GM19239 (cell line): ENCODE results near the gene BAZ1B.
A peak's percentile ranks its signal among the peaks of the same experiment; 100 is the strongest.
"Not testable (repeated sequence)": the region's sequence is repeated elsewhere in the genome, so short reads cannot be mapped to it uniquely, and the experiment has no call there.

ENCODE experiments used
- DNase-seq: peaks from one replicate; pipeline ENCODE4 v3.0.0; 2011; ENCODE audit warnings: low spot score; ENCODE audit not compliant: insufficient read length
- FAIRE-seq: peaks from 2 replicates; lab custom pipeline; 2011; peaks lifted over from hg19 to GRCh38; lab: Jason Lieb, UNC

BAZ1B gene, protein sequence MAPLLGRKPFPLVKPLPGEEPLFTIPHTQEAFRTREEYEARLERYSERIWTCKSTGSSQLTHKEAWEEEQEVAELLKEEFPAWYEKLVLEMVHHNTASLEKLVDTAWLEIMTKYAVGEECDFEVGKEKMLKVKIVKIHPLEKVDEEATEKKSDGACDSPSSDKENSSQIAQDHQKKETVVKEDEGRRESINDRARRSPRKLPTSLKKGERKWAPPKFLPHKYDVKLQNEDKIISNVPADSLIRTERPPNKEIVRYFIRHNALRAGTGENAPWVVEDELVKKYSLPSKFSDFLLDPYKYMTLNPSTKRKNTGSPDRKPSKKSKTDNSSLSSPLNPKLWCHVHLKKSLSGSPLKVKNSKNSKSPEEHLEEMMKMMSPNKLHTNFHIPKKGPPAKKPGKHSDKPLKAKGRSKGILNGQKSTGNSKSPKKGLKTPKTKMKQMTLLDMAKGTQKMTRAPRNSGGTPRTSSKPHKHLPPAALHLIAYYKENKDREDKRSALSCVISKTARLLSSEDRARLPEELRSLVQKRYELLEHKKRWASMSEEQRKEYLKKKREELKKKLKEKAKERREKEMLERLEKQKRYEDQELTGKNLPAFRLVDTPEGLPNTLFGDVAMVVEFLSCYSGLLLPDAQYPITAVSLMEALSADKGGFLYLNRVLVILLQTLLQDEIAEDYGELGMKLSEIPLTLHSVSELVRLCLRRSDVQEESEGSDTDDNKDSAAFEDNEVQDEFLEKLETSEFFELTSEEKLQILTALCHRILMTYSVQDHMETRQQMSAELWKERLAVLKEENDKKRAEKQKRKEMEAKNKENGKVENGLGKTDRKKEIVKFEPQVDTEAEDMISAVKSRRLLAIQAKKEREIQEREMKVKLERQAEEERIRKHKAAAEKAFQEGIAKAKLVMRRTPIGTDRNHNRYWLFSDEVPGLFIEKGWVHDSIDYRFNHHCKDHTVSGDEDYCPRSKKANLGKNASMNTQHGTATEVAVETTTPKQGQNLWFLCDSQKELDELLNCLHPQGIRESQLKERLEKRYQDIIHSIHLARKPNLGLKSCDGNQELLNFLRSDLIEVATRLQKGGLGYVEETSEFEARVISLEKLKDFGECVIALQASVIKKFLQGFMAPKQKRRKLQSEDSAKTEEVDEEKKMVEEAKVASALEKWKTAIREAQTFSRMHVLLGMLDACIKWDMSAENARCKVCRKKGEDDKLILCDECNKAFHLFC (N-terminal part only)

DNA sequence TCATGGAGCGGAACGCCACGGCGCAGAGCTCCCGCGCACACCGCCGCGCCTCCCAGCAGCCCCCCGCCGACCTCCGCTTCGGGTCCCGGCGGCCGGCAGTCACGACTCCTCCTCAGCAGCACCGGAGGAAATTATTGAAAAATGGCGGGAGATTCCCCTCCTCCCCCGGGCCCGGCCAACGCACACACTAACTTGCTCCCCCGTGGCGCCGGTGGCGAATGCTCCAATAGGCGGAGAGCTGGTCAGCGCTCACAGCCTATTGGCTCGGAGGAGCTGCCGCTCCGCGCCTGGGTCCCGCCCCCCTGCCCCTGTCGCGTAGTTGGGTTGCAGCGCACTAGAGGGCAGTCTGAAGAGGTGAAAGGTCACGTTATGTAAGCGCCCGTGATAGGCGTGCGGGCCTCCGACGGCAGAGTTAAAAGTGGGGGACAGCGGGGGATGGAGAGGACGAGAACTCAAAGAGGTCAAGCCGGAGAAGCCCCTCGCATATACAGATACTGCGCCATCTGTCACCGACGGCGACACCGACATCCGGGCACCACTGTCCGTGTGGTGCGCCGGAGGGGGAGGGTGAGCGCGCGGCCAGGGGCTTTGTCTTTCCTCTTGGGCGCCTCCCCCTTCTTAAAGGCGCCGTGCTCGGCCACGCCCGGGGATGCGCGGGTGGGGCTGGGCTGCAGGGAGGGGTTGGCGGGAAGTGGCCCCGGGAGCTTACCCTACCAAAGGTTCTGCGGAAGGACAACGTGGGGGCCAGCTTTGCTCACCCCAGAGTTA, at the start of gene BAZ1B:
BAZ1B (minus strand) TSS at position 189 of the 768 bp plus-strand sequence. CDS start 360 bp downstream, outside the sequence.
- peak; percentile 93 for FAIRE-seq
- DNase-seq: peak; percentile 97

DNA sequence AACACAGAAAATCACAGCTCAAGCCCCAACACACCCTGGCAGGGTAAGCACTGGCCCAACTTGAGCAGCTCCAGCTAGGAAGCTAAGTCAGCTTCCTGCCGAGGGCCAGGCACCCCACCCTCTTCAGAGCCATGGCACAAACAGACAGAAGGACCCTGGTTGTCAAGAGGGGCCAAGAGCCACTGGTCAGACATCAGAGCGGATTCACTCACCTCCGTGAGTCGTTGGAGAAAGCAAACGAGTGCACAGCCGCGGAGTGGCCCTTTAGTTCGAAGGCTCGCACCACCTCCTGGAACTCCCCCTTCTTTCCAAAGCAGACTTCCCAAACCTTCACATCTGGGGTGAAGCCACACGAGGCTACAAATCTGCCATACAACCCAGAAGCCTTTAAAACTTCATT, 48.9 kb upstream of the BAZ1B start:
- no peak for FAIRE-seq
- no peak for DNase-seq

DNA sequence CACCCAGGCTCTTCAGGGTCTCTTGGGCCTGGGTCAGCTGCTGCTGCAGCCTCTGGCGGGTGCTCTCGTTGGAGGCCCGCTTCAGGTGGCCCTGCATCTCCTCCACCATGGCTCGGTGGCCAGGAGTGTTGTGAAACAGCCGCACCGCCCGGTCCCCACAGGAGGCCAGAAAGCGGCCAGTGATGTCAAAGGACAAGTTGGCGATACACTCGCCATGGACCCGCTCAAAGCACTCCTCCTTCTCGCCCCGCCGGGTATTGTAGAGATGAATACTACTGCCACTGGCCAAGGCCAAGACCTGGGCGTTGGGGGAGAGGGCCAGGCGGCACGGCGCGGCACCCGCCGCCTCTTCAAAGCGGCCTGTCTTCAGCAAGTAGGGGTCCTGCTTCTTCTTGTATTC, 48.4 kb upstream of the BAZ1B start:
- no peak for FAIRE-seq
- DNase-seq: no peak

DNA sequence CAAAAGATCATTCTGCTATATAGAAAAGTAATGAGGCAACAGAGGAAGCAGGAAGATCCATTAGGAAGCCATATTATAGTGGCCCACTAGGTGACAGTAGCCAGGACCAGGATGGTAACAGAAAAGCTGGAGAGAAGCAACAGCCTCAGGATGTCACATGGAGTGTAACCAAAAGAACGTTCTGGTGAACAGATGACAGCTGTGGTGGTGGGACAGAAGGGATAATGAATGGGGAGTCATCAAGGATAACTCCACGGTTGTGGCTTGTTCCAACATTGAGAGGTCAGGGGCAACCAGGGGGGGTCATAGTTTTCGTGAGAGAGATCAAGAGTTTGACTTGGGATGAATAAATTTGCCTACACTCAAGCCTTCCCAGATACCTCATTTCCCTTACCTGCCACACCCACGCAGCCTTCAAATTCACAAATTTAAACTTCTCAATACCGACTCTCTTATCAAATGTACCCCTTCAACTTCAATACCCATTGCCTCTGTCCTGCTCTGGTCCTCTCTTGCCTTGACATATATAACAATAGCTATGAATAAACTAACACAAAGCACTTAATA, 47.0 kb upstream of the BAZ1B start:
- DNase-seq (no peak), FAIRE-seq (no peak)

DNA sequence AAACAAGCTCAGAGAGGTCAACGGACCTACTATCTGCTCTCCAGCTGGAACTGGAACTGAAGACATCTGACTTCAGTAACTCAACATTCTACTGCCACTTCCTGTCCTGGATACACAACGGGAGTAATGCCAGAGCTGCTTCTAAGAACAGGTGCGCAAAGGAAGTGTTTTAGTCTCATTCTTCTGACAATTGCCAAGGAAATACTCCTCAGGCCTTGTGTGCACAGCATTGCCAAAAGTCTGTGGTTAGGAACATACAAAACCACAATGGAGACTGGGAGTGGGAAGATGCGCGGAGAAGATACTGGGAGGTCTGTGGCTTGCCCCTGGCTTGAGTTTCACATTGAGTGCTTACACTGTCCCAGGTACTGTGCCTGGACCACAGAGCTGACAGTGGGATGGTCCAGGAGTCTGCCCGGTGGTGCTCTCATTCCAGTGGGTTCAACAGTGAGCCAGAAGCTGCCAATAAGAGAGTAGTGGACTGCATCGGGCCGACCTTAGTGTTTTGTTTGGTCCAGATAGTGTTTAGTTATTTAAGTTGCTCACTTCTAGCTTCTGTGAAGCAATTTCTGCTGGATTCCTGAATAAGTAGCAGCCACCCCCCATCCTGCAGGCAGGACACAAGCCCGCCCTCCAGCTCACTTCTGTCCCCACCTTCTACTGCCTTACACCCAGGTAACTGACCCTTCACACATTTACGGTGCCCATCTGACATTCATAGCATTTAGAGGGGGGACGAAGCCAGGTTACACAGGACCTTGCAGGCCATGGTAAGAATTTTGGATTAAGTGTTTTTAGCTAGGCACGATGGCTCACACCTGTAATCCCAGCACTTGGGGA, 46.0 kb upstream of the BAZ1B start:
- FAIRE-seq: peak; percentile 4
- no peak for DNase-seq

DNA sequence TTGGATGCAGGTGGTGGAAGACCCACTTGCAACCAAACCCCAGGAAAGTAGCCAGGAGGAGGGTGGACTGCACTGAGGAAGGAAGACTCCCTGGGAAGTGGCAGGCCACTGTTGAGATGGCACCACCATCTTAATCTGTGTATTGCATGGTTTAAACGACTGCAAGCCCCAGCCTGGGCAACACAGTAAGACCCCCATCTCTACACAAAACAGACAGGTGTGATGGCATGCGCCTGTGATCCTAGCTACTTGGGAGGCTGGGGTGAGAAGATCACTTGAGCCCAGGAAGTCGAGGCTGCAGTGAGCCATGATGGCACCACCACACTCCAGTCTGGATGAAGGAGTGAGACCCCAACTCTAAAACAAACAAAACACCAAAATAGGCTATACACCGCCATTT, 45.0 kb upstream of the BAZ1B start:
- DNase-seq: no peak
- FAIRE-seq: no peak

DNA sequence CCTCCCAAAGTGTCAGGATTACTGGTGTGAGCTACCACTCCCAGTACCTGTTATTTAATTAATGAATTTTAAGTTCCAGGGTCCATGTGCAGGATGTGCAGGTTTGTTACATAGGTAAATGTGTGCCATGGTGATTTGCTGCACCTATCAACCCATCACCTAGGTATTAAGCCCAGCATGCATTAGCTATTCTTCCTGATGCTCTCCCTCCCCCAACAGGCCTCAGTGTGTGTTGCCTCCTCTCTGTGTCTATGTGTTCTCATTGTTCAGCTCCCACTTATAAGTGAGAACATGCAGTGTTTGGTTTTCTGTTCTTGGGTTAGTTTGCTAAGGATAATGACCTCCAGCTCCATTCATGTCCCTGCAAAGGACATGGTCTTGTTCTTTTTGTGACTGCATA, 44.3 kb upstream of the BAZ1B start:
- FAIRE-seq: not testable (repeated sequence)

DNA sequence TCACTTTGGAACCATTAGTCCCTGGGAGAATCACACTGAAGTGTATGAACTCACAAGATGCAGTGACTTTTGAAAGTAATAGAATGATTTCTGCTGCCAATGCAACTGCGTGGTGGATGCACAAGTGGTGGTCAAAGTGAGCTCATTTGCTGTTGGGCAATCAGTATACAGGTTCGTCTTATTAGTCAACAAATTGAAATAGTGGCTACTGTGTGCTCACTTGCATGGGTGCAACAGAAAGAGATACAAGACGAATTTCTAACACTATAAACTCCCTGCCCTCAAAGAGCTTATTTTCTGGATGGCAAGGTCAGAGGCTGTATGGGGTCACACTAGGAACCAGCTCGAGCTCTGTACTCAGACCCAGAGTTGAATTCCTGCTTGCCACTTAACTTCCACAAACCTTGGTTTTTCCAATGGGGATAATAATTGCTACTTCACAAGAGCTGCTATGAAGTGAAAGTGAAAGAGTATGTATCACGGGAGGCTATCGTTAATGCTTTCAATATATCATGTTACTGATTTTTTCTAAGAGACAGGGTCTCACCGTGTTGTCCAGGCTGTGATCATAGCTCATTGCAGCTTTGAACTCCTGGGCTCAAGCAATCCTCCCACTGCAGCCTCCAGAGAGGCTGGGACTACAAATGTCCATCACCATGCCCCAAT, 43.7 kb upstream of the BAZ1B start:
- FAIRE-seq: peak; percentile 55
- no peak for DNase-seq

More for the DNA sequence above, 44.3 kb upstream of the BAZ1B start:
- not testable (repeated sequence) for DNase-seq

DNA sequence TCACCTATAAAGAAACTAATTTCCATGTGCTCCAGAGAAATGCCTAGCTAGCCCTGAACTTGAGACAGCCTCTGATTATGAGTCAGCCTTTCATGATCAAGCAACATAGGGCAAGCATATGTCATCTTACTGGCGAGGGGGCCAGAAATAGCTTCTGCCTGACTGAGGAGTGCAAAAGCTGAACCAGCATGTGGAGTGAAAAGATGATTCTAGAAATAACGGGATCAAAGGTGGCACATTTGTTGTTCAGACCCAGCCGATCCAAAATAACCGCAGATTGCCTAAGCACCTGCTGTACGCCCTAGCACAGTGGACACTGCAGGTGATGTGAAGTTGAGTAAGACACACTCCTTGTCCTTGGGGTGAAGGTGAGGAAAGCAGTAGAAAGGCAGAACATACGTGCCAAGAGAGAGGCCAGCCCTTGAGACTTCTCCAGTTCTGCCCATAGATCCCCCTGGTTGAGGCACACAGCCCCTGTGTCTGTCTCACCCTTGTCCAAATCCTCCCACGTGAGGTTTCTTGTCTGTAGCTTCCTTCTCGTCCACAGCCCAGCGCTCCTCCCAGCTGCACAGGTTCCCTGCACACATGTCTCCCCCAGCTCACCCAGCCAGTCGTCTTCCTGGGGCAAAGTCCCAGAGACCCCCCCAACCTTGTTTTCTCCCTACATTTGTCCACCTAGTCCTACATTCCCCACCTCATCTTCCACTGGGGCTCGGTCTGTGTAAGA, 38.2 kb upstream of the BAZ1B start:
- no peak for FAIRE-seq
- DNase-seq: no peak

DNA sequence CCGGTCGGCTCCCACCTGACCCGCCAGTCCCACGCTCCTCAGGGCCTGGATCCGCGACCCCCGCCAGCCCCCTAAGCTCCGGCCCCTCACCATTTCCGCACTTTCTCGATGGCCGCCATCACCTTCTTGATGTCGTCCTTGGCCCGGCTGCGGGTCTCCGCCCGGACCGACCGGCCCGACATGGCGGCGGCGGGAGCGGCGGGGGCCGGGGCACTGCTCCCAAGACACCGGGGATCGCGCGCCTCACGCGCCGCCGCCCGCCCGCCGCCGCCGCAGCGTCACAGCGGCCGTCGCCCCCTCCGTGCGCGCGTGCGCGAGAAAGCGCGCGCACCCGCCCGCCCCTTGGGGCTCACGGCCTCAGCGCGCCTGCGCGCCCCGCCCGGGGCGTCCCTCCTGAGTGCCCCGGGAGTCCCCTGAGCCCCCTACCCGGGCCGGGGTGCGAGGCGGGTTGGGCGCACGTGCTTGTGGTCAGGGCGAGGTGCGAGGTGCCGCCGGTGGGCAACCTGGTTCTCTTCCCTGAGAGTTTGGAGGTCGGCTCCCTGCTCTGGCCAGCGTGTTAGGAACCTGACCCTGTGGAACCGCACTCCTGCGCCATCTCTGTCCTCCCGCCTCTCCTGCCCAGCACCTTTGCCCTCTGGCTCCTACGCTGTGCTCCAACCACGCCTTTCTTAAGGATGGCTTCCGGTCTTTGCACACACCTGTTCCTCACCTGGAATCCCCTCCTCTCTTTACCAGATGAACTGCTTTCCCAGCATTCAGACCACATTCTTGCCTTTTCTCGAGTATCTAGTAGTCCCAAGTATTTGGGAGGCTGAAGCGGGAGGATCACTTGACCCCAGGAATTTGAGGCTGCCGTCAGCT, 35.5 kb upstream of the BAZ1B start, which contains the start of gene BCL7B:
BCL7B (minus strand) TSS at position 294 of the 861 bp plus-strand sequence; CDS start at position 182, 112 bp downstream.
- FAIRE-seq: no peak
- peak; percentile 89 for DNase-seq

DNA sequence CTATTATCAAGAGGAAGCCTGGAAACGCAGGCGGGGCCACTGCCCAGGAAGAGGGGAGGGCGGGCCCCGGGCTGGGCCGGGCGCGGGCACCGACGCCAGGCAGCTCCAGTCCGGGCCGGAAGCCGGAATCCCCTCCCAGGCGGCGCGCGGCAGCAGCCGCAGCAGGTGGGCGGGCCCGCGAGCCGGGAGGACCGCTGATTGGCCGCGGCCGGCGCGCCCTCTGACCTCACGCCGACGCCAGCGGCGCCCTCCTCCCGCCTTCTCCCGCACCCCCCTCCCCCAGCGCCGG, 35.0 kb upstream of the BAZ1B start:
- FAIRE-seq: no peak

DNA sequence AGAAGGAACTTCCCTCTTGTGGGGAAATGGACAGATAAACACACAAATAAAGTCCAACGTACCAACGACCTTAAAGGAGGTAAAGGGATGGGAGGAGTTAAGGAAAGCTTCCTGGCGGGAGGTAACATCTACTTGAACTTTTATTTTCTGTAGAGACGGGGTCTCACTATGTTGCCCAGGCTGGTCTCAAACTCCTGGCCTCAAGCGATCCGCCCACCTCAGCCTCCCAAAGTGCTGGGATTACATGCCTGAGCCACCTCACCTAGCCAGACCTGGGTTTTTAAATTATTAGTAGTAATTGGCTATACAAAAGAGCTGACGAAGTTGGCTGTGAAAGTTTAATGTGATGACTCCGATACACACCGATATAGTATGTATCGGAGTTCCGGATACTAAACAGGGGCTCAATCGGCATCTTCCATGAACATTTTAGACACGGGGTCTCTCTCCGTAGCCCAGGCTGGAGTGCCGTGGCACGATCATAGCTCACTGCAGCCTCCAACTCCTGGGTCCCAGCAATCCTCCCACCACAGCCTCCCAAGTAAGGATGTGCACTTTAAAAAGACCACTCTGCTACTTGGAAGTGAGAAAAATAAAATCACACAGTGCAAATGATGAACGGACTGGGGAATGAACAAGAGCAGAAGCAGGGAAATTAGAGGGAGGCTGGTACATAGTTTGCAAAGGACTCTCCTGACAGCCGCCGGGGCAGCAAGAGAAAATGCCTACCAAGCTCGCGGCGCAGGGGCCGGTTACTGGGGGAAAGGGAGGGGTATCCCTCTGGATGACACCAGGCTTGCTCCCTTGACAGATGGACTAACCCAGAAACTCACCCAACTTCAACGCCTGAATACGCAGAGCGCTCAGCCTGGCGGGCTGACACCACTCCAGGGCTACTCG, 34.4 kb upstream of the BAZ1B start:
- DNase-seq (no peak), FAIRE-seq (peak; percentile 18)

More for the DNA sequence above, 35.0 kb upstream of the BAZ1B start:
- peak; percentile 98 for DNase-seq

DNA sequence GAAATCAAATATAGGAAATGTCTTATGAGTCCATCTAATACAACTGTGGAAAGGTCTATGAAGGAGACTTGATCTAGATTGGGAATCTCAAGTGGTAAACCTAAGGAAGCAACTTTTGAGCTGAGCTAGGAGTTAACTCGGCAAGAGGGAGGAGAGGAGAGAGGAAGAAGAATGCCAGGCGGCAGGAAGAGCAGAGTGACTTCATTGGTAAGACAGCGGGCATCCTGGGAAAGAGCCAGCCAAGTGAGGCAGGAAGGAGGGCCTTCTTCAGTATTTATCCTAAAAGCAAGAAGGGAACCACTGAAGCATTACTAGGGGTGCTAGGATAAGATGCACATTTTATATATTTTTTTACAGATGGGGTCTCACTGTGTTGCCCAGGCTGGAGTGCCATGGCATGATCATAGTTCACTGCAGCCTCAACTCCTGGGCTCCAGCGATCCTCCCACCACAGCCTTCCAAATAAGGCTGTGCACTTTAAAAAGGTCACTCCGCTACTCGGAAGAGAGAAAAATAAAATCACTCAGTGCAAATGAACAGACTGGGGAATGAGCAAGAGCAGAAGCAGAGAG, 33.4 kb upstream of the BAZ1B start:
- FAIRE-seq (no peak), DNase-seq (no peak)

DNA sequence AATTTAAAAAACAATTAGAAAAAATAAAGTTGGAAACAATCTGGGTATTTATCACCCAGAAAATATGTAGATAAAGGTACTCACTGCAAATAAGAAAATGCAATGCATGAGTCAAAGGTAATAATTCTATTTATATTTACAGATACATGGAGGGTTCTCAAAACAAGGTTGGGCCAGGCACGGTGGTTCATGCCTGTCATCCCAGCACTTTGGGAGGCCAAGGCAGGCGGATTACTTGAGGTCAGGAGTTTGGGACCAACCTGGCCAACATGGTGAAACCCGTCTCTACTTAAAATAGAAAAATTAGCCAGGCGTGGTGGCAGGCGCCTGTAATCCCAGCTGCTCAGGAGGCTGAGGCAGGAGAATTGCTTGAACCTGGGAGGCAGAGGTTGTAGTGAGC, 28.0 kb upstream of the BAZ1B start:
- not testable (repeated sequence) for DNase-seq, FAIRE-seq

DNA sequence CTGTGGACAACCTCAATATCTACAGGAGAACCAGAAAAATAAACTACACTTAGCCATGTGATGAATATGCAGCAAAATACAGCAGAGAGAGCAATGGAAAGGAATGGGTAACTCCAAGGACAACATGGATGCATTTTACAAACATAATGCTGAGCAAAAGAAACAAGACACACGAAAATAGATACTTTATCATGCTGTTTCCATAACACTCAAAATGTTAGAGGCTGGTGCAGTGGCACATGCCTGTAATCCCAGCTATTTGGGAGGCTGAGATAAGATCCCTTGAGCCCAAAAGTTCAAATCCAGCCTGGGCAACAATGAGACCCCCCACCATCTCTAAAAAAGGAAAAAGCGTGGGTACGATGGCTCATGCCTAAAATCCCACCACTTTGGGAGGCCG, 27.1 kb upstream of the BAZ1B start:
- DNase-seq: no peak
- FAIRE-seq: no peak
